NCI-H187 treated with DMSO at 0.1 percent for 48 hours (cell line): Measurements from ENCODE around the gene NME4.
"Not testable (repeated sequence)": the region's sequence is repeated elsewhere in the genome, so short reads cannot be mapped to it uniquely, and the experiment has no call there.

Experiments
- DNase-seq: peaks from one replicate; lab custom pipeline; 2025; lab: John Stamatoyannopoulos, UW

The NME4 gene

DNA sequence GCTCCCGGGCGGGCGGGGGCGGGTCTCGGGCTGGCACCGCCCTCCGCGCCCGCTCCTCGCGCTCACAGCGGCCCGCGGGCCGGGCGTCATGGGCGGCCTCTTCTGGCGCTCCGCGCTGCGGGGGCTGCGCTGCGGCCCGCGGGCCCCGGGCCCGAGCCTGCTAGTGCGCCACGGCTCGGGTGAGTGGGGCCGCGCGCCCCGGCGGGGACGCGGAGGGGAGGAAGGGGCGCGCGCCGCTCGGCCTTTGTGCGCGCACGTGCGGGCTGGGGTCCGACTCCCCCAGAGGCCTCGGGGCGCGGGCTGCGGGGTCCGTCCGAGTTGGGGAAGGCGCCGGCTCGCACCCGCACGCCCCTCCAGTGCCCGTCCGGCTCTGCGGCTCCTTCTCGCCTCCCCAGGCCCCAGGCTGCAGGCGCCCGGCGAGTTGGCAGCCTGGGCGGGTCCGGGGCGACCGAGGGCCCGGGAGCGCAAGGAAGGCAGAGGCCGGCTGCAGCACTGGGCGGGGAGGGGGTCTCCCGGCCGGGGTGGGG, at the start of gene NME4:
TSS of gene NME4 (plus strand) at position 65 of the 527 bp plus-strand sequence. CDS start at position 89, 24 bp downstream.
- no peak for DNase-seq

DNA sequence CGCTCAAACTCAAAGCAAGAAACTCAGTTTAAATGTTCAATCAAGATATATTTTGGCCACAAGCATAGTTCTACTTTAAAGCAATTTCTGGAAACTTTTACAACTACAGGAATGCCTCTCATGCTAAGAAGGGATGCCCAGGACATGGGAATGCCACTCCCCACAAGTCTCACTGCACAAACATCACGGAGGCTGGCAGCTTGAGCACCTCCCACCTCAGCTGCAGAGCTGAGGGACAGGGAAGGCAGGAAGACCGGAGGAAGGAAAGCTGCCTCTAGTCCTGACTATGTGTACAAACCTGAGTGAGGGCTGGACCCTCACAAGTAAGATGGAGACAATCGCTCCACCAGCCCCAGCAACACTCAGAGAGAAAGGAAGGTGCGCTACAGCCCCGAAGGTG, 49.8 kb upstream of the NME4 start:
- no peak for DNase-seq

DNA sequence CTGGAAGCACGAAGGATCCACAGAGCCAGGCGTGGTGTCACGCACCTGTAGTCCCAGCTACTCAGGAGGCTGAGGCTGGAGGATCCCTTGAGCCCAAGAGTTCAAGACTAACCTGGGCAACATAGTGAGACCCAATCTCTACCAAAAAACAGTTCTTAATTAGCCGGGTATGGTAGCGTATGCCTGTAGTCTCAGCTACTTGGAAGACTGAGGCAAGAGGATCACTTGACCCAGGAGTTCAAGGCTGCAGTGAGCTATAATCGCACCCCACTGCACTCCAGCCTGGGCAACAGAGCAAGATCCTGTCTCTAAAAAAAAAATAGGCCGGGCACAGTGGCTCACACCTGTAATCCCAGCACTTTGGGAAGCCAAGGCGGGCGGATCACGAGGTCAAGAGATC, 48.5 kb upstream of the NME4 start:
- not testable (repeated sequence) for DNase-seq

DNA sequence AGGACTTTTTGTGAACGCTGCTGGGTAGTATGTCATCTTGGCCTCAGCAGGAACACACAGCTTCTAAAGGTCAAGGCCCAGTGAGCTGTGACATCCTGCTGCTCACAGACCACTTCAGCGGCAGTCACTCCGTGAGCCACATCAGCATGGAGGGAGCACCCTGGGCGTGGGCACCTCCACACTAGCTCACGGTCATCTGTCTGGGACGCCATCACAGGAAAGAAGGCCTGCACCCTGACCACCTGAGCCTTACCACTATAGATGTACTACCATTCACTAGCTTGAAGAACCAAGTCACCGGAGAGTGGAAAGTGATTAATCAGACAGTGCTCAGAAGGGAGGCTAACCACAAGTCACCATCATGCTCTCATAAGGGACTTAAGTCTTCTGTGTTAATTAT, 47.8 kb upstream of the NME4 start:
- no peak for DNase-seq

DNA sequence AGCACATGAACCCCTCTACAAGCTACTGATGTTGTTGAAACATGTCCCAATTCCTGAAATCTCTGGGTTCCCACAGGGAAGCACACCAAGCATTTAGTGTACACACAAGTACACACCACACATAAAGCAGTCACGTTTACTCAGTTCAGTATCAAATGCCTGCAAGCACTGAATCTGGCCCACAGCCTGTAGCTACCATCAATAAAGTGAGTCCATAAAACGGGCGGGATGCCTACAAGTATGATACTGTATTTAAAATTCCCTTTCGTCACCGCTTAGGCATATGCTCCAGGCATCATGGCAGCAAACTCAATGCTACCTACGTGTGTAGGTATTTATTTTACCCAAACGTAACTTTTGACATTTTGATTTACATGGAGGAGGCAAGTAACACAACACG, 46.8 kb upstream of the NME4 start:
- no peak for DNase-seq

DNA sequence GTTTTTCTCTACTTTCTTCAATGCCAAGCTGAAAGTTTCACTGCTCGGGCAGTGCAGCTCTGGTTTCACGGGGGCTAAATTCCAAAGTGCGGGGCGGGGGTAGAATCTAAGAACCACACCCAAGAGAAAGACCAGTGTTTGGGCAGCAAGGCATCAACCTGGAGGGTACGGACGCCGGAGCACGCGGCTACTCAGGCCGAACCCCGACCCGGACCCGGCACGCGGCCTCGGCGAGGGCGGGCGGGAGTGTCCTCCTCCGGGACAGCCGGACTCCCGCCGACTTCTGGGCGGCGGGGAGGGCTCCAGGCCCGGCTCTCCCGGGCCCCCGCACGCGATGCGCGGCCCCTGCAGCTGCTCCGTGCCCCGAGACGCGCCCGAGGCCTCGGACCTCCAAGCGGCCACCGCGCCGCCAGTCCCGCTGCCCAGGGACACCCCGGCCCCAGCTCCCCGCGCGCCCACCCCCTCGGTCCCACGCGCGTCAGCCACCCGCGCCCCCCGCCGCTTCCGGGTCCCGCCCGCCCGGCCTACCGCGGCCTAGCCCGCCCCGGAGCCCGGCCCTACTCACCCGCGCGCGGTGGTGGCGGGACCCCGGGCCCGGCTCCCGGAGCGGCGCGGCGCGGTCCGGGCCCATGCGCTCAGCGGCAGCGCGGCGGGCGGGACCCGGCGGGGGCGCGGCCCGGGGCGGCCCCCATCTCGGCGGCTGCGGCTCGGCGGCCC, 45.0 kb upstream of the NME4 start:
- DNase-seq, result no peak

DNA sequence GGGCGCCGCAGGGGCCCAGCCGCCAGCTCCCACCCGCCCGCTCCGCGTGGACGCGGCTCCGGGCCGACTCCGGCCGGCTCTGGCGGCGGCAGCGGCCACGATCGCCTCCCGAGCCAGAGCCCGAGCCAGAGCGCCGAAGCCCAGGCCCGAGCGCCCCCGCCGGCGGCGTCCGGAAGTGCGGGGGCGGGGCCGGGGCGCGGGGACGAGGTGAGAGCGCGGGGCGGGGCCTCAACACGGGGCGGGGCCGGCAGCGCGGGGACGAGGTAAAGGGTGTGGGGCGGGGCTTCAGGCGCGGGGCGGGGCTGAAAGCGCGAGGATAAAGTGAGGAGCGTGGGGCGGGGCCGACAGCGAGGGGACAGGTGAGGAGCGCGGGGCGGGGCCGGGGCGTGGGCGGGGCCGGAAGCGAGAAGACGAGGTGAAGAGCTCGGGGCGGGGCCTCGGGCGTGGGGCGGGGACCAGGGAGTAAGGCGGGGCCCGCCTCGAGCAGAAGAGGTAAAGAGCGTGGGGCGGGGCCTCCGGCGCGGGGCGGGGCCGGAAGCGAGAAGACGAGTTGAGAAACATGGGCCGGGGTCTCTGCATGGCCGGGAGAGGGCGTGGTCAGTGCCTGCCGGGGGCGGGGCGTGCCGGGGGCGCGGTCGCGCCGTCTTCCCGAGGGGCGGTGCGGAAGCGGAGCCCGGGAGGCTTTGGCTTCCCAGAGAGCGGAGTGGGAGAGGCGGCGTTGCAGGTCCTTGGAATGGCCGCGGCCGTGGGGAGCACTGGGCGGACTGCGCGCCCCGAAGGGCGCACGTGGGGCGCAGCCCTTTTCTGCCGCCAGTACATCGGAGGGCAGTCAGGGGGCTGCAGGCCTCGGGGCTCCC, 44.2 kb upstream of the NME4 start, which contains the start of gene AXIN1:
TSS of gene AXIN1 (minus strand) at position 177 of the 857 bp plus-strand sequence. CDS start 5,698 bp downstream, outside the sequence.
- peak; percentile 98 for DNase-seq

DNA sequence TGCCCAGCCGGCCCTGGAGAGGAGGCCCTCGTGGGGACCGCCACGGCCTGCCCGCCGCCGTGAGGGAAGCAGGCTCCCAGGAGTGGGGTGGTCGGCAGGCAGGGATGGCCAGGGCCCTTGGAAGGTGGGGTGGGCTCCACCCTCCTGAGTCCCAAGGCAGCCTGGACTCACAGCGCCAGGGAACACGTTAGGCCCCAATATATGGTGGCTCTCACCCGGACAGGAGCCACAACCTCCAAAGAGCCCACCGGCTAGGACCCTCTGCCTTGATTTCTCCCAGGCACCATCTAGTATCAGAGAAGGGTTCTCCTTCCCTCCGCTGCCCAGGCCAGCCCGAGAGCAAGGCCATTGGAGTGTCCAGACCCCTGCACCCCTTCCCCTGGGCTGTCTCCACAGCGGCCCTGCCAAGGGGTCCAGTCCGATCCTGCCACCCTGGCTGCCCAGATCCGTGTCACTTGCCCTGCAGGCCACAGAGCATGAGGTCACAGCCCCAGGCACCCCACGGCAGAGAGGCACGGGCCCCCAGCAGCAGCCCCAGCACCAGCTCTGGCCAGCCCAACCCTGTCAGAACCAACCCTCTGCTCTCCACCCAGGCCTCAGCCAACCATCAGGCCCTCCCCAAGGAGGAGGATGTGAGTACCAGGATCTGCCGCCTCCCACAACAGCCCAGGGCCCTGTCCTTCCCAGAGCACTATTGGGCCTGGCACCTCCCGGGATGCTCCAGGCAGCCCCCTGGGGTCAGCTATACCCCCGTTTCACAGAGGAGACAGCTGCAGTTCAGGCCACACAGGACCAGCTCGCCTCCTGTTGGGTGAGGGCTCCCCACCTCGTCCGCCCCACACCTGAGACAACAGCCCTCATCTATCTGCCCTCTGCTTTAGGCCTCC, 43.4 kb upstream of the NME4 start:
- DNase-seq, result no peak

DNA sequence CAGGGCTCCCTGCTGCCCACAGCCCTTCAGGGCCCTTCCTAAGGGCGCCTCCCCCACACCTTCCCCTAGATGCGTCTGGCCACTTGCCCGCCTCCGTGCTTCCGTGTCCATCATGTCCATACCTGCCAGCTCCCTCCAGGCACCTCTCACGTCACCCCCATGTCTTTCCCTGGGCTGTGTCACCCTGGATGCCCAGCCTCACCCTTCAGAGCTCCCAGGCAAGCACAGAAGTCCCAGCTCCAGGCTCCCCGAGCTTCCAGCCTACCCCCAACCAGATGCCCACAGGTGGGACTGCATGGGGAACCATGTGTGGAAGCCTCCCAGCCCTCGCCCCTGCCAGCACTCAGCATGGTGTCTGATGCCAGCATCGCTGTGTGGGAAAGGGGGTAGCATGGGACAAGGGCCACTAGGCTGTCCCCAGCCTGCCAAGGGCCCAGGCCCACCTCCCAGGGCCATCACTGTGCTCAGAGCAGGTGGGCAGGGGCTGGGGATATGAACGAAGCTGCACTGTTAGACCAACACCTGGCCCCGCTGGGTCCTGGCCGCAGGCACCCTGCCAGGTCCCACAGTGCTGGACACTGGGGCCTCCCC, 42.6 kb upstream of the NME4 start:
- DNase-seq, result no peak

DNA sequence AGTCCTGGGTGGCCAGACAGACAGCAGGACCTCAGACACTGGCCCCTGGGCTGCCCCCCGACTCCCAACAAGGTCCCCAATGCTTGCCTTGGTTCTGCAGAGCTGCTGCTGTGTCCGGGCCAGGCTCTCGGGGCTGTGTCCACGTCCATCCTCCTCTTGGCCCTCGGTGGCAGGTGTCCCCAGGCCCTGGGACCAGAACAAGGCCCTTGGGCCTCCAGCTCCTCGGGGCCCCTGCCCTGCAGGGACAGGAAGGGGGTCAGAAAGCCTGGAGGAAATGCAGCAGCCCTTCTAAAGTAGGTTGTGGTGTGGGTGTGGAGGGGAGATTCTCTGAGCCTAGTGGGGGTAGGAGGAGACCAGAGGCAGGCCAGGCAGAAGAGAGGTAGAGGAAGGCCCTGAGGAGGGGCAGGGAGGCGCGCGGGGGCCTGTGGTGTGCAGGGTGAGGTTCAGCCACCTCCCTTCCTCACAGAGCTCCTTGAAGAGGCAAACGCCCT, 42.0 kb upstream of the NME4 start:
- no peak for DNase-seq

DNA sequence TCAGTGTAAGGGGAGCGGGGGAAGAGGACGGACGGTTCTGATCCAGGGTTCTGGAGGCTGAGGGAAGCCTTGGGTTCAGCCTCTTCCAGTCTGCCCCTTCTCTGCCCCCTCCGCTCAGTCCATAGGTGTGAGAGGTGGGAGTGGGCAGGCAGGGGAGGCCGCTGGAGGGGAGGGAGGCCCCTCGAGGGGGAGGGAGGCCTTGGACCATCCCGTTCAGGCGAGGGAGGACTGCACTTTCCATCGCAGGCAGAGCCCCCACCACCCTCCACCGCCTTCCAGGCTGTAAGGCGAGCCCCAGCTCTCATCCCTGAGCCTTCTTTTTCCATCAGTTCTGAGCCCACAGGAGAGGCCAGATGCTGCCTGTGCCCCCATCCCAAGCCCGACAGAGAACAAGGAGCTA, 40.3 kb upstream of the NME4 start:
- DNase-seq, result no peak

DNA sequence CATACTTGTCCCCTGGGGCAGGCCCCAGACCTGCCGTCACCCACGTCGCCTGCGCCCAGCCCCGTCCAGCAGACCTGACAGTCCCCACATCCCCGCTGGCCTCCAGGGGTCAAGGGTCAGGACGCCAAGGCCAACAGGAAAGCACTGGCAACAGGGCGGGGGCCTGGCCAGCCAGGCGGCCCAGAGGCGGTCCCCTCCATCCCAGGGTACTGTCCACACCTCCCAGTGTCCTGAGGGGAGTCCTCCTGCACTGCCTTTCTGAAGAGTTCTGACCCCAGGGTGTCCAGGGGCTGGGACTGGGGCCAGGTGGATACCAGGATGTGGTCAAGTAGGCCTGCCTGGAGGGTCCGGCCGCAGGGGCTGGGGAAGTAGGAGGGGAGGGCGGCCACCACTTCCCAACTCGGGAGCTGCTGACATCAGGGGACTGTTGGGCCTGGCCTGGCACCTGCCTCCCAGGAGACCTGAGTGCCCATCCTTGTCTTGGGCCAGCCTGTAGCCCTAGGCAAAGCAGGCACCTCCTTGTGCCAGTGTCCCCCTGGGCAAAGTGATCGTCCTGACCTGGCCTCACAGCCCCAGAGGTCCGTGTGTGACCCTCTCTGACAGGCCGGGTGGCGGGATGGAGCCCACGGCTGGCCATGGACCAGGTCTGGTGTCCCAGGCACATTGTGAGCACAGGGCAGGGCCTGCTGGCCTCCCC, 37.8 kb upstream of the NME4 start:
- DNase-seq, result no peak

DNA sequence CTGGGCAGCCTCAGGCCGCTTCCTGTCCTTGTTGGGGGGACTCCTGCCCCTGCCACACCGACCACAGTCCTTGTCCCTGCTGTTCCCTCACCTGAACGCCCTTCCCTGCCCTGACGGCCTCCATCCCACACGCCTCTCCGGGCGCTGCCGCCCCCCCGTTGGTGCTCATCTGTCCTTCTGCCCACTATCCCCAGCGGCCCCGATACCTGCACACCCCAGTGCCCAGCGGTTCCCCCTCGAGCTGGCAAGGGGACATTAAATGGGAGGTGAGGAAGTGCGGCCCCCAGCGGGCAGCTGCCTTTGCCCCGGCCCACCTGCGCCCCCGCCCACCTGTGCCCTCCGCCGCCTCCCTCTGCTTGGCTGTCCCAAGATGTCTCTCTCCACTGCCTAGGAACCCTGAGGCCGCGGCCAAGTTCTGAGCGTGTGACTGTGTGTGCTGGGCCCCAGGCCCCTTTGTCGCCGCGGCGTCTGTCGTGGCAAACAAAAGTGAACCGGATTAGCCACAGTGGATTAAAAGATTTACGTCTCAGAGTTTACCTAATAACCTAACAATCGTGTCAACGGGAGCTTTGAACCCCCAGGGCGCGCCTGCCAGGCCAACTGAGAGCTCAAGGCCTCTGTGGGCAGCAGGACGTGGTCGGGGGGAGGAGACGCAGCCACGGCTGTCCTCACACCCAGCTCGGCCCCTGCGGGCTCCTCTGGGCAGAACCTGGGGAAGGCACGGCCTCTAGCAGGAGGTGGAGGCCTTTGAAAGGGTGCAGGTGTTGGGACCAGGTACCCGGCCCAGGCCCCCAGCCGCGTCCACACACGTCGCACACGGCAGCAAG, 36.9 kb upstream of the NME4 start:
- no peak for DNase-seq

DNA sequence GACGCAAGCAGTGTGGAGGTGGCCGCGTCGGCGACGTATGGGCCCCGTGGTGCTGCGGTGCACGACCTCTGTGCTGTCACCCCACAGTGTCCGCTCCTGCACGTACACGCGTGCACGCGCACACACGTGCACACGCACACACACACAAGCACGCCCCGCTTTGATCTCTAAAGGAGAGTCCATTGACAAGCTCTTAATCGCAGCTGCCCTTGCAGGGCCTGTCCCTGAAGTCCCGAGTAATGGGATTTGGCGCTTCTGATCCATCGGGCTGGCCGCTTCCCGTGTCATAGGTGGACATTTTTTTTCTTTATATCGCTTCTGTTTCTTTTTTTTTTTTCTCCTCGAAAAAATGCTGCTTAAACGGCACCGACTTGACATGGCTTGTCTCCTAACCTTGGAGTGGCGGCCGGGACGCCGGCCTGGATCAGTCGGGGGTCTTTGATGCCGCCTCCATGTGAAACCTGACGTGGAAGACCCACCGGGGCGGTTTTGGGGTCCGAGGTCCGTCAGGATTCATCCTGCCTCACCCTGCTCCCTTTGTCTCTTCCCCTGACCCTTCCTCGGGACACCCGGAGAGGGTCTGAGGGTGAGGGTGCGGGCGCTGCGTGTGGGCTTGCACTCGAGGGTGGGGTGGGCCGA, 36.2 kb upstream of the NME4 start:
- DNase-seq, result no peak

DNA sequence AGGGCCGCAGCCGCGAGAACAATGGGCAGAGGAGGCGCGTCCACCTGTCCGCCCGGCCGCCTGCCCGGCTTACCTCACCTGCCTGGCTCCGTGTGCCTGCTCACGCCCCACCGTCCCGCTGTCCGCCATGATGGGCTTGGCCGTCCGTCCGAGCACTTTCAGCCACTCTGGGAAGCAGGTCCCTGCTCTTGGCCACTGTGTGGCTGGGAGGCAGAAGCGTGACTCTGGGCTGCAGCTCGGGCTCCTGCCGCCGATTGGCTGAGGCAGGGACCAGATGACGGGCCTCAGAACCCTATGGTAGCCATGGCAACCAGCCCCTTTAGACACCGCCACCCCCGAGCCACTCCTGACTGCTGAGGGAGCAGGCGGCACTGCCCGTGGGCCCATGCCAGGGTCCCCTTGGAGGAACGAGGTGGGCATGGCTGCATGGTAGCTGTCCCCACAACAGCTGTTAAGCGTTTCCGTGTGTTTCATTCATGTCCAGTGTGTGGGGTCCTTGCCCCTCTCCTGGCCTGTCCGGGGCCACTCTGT, 35.6 kb upstream of the NME4 start:
- DNase-seq, result no peak

DNA sequence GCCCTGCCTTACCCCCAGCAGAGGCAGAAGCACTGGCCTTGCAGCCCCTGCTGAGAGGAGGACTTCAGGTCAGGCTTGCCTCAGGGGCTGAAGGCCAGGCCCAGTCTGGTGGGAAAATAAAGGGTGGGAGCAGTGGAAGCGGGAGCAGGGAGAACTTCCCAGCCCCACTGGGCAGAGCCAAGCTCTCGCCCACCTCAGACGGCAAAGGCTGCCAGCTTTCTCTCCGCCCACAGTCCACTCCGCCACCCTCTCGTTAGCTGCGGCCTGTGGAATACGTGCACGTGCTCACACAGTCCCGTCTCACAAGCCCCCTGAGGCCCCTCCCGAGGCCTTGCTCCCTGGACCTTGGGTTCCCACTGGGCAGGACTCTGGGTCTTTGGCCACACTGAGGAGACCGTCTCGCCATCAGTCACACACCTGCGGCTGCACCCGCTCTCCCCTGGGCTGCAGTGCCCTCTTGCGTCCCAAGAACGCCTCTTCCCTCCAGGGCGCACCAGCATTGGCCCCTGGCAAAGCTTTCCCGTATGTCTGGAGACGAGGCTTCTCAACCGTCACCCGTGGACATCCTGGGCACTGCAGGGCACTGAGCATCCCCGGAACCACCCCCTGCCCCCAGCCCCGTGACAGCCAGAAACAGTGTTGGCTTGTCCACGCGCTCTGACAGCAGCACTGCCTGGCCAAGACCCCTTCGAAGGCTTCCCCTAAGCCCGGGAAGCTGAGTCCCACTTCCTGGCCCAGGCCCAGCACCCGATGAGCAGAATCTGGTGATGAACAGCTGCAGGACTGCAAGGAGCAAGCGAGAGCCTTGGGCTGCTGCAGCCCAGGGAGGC, 34.9 kb upstream of the NME4 start:
- DNase-seq, result peak; percentile 19

DNA sequence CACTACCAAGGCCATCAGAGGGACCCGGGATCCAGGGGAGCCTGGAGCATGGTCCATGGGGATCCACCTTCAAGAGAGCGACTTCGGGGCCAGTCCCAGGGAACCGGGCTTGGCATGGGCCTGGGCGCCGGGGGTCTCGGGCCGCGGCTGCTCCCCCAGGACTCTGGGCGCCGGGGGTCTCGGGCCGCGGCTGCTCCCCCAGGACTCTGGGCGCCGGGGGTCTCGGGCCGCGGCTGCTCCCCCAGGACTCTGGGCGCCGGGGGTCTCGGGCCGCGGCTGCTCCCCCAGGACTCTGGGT, 34.3 kb upstream of the NME4 start:
- not testable (repeated sequence) for DNase-seq

DNA sequence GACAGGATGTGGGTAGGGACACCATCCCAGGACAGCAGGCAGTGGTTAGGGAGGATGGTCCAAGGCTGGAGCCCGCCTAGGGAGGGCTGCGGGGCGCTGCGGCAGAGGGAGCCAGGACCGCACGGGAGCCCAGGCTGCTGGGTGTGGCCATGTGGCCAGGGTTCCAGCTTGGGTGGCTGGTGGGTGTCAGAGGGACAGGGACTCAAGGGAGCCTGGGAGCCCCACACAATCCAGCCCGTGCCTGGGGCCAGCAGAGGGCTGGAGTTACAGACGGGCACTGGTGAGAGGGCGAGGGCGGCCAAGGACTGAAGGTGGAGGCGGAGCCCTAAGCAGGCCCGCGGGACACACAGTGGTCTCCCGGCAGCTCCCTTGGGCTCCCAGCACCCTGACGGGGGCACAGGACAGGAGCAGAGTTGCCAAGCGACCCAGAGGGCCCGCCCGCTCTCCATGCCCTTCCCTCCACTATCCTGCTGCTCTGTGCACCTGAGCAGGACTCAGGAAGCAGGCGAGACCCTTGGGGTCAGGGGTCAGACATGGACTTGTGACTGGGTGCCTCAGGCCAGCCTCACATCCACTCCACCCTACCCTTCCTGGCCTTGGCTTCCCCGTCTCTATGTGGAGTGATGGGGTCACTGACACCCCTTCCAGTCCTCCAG, 33.8 kb upstream of the NME4 start:
- no peak for DNase-seq
